DMS153 treated with DMSO at 0.1 percent for 48 hours (cell line): ENCODE measurements around the gene PYCARD.
A peak's percentile ranks its signal among the peaks of the same experiment; 100 is the strongest.

ENCODE experiments used
- DNase-seq: peaks from one replicate; lab custom pipeline; 2025; ENCODE audit not compliant: unreplicated experiment; lab: John Stamatoyannopoulos, UW

The PYCARD gene

GRCh38 chr16:31191697-31192428, 10.7 kb downstream of the PYCARD start:
- DNase-seq = no peak

DNA sequence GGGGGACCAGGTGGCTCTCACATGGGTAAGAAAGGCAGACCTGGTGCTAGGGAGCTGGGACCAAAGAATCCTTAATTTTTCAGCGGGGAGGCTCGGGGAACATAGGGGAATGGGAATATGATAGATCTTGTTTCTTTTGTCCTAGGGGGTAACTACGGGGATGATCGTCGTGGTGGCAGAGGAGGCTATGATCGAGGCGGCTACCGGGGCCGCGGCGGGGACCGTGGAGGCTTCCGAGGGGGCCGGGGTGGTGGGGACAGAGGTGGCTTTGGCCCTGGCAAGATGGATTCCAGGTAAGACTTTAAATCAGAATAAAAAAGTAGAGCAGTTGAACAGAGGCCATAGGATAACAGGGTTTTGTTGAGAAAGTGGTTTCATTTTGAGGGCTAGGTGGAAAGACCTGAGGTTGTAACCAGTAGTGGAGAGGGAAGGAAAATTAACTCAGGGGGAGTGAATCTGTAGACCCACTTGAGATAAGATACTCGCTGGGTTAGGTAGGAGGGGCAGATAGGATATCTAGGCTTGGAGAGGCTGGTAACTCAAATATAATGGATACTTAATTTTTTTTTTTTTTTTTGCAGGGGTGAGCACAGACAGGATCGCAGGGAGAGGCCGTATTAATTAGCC, 11.6 kb downstream of the PYCARD start:
- no peak for DNase-seq

GRCh38 chr16:31190061-31190460, 12.5 kb downstream of the PYCARD start:
- no peak for DNase-seq

GRCh38 chr16:31189412-31189778, 13.2 kb downstream of the PYCARD start:
- DNase-seq = no peak

DNA sequence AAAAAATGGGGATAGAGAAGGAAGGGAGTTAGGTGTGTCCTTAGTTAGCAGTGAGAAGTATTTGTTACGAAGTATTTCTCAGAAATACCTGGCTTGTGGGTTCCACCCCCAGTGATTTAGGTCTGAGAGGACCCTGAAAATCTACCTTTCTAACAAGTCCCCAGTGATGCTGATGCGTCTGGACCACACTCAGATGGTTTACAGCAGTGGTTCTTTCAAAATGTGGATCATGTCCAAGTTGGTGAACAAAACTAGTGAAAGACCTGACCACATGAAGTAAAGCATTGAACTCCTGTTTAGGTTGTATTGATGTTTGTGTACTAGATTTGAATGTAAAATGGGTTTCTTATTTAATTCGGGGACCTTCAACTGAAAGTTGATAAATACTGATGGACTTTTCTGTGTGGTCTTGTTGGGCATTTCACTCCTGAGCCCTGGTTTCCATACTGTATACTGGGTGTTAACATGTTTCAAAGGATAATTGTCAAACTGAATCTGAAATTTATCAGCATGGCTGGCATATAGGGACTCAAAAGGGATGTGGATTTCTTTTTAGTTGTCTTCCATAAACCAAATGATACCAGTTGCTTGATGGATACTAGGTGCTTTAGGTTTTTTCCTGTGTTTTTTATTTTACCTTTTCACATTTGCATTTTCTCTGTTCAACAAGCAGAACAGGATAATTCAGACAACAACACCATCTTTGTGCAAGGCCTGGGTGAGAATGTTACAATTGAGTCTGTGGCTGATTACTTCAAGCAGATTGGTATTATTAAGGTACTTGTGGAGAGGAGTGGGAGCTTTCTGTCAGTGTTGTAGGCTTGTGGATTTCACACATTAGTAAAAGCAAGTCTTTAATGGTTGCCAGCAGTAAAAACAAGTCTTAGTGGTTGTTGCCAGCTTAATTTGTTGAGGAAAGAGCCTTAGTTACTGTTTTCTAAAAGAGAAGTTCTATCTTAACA, 13.8 kb downstream of the PYCARD start:
- no peak for DNase-seq

DNA sequence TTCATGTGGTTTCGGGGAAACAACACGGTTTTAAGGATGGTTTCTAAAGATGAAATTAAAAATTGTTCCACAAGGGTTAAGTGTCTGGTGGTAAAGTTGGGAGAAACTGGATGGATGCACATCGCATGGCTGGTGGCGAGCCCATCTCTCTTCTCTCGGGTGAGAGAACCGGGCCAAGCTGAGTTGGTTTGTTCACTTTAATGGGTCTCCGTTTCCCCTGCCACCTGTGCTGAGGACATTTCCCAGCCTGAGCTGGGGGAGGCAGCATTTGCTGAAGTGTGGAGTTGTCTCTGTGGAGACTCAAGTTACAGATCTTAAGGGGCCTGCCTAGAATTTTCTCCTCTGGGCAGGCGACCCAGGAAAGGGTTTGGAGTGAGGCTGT, 14.8 kb downstream of the PYCARD start:
- DNase-seq = no peak

GRCh38 chr16:31186930-31187807, 15.4 kb downstream of the PYCARD start:
- no peak for DNase-seq

- no peak for DNase-seq
These were observed 16.4 kb downstream of the PYCARD start for GRCh38 chr16:31186176-31186575.

DNA sequence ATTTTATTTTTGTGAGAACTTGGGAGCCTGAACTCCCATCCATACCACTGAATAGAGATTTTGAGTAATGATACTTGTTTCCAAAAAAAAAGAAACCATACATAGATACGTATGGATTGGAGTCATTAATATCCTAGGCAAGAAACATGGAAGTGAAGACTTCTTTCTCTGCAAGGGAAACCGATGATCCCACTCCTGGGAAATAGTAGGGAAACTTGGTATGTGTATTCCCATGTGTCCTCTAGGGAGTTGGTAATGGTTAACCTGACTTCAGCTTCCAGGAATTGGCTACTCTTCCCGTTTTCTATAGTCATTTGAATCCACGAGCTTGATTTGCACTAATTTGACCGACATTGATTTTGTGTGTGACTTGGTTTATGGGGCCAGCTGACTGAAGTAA, 17.2 kb downstream of the PYCARD start:
- no peak for DNase-seq

GRCh38 chr16:31184888-31185287, 17.7 kb downstream of the PYCARD start:
- DNase-seq = no peak

- DNase-seq = no peak
These were observed 18.8 kb downstream of the PYCARD start for GRCh38 chr16:31183432-31184428.

- no peak for DNase-seq
These were observed 20.2 kb downstream of the PYCARD start for GRCh38 chr16:31182391-31182790.

- no peak for DNase-seq
These were observed 21.3 kb downstream of the PYCARD start for GRCh38 chr16:31181102-31181830.

- peak; percentile 84 for DNase-seq
These were observed 22.7 kb downstream of the PYCARD start, which contains the start of gene FUS for GRCh38 chr16:31179747-31180459. Gene FUS, plus strand, starts transcription at chr16:31180139. Its CDS starts 76 bp downstream, at chr16:31180215.

- DNase-seq = no peak
These were observed 23.3 kb downstream of the PYCARD start for GRCh38 chr16:31179219-31179746.

DNA sequence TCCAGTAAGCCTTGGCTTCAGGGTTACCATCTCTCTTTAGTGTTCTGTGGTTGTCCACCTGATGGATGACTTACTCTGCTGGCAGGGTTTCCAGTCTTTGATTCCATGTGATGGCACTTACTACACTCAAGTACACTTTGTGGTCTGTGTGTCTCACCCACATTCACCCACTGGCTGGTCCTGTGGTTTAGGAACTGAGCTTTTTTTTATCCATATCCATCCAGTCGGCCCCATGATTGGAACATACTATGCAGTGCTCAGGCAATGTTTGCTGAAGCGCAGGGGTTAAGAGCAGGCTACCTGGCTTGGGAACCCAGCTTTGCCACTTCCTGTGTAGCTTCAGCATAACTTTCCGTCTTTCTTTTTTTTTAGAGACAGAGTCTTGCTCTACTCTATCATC, 25.4 kb downstream of the PYCARD start:
- DNase-seq = no peak

DNA sequence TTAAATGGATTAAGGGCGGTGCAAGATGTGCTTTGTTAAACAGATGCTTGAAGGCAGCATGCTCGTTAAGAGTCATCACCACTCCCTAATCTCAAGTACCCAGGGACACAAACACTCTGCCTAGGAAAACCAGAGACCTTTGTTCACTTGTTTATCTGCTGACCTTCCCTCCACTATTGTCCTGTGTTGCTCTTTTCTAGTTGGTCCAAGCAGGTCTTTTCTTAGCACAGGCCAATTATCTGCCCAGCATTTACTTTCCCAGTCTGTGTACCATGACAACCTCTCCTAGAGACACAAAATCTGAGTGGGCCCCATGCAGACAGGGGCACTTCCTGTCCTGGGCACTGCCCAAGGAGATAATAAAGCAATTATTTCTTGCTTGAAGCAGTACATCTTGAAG, 32.5 kb downstream of the PYCARD start:
- DNase-seq = peak; percentile 9

GRCh38 chr16:31168848-31169247, 33.7 kb downstream of the PYCARD start:
- no peak for DNase-seq
